Measurements from ENCODE around the gene PIWIL4.
A peak's percentile ranks its signal among the peaks of the same experiment; 100 is the strongest.

PIWIL4 gene

DNA sequence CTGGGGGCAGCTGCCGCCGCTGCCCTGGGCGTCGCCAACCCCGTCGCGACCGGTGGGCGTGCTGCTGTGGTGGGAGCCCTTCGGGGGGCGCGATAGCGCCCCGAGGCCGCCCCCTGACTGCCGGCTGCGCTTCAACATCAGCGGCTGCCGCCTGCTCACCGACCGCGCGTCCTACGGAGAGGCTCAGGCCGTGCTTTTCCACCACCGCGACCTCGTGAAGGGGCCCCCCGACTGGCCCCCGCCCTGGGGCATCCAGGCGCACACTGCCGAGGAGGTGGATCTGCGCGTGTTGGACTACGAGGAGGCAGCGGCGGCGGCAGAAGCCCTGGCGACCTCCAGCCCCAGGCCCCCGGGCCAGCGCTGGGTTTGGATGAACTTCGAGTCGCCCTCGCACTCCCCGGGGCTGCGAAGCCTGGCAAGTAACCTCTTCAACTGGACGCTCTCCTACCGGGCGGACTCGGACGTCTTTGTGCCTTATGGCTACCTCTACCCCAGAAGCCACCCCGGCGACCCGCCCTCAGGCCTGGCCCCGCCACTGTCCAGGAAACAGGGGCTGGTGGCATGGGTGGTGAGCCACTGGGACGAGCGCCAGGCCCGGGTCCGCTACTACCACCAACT is 22.4 kb upstream of the PIWIL4 start:
- Histone ChIP-seq H3K27me3 (replicated peaks; ENCODE audit: control insufficient read depth, insufficient read depth, low read length) (no peaks in the 10 kb centered on the region), H3K36me3 (ENCODE audit: control insufficient read depth, insufficient read depth, low read length) (no peaks in the 10 kb centered on the region), H3K4me3 (replicated peaks; ENCODE audit: low read depth, low read length) (peak overlapping the region; percentile 57)
- no peak for DNase-seq (ENCODE audit: extremely low read depth, insufficient read length)
- TF ChIP-seq, protein P1, sequence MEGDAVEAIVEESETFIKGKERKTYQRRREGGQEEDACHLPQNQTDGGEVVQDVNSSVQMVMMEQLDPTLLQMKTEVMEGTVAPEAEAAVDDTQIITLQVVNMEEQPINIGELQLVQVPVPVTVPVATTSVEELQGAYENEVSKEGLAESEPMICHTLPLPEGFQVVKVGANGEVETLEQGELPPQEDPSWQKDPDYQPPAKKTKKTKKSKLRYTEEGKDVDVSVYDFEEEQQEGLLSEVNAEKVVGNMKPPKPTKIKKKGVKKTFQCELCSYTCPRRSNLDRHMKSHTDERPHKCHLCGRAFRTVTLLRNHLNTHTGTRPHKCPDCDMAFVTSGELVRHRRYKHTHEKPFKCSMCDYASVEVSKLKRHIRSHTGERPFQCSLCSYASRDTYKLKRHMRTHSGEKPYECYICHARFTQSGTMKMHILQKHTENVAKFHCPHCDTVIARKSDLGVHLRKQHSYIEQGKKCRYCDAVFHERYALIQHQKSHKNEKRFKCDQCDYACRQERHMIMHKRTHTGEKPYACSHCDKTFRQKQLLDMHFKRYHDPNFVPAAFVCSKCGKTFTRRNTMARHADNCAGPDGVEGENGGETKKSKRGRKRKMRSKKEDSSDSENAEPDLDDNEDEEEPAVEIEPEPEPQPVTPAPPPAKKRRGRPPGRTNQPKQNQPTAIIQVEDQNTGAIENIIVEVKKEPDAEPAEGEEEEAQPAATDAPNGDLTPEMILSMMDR (IDR thresholded peaks at IDR 0.05; ENCODE audit: insufficient read depth, low read length, poor library complexity, severe bottlenecking) = no peak

DNA sequence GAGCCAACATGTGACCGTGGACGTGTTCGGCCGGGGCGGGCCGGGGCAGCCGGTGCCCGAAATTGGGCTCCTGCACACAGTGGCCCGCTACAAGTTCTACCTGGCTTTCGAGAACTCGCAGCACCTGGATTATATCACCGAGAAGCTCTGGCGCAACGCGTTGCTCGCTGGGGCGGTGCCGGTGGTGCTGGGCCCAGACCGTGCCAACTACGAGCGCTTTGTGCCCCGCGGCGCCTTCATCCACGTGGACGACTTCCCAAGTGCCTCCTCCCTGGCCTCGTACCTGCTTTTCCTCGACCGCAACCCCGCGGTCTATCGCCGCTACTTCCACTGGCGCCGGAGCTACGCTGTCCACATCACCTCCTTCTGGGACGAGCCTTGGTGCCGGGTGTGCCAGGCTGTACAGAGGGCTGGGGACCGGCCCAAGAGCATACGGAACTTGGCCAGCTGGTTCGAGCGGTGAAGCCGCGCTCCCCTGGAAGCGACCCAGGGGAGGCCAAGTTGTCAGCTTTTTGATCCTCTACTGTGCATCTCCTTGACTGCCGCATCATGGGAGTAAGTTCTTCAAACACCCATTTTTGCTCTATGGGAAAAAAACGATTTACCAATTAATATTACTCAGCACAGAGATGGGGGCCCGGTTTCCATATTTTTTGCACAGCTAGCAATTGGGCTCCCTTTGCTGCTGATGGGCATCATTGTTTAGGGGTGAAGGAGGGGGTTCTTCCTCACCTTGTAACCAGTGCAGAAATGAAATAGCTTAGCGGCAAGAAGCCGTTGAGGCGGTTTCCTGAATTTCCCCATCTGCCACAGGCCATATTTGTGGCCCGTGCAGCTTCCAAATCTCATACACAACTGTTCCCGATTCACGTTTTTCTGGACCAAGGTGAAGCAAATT is 21.7 kb upstream of the PIWIL4 start:
- Histone ChIP-seq H3K36me3 (ENCODE audit: control insufficient read depth, insufficient read depth, low read length) (no peaks in the 10 kb centered on the region), H3K27me3 (replicated peaks; ENCODE audit: control insufficient read depth, insufficient read depth, low read length) (no peaks in the 10 kb centered on the region; the same call in 1 of the 2 replicates), H3K4me3 (replicated peaks; ENCODE audit: low read depth, low read length) (no peak overlapping the region)
- TF ChIP-seq, protein P1 (IDR thresholded peaks at IDR 0.05; ENCODE audit: insufficient read depth, low read length, poor library complexity, severe bottlenecking) = no peak
- DNase-seq (ENCODE audit: extremely low read depth, insufficient read length) = no peak

DNA sequence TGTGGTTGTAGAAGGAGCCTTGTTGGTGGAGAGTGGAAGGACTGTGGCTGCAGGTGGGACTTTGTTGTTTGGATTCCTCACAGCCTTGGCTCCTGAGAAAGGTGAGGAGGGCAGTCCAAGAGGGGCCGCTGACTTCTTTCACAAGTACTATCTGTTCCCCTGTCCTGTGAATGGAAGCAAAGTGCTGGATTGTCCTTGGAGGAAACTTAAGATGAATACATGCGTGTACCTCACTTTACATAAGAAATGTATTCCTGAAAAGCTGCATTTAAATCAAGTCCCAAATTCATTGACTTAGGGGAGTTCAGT is 21.1 kb upstream of the PIWIL4 start:
- DNase-seq (ENCODE audit: extremely low read depth, insufficient read length) = no peak
- H3K36me3 ChIP-seq (ENCODE audit: control insufficient read depth, insufficient read depth, low read length) = no peaks in the 10 kb centered on the region
- TF ChIP-seq, protein P1 (IDR thresholded peaks at IDR 0.05; ENCODE audit: insufficient read depth, low read length, poor library complexity, severe bottlenecking) = no peak
- H3K4me3 ChIP-seq (replicated peaks; ENCODE audit: low read depth, low read length) = no peak overlapping the region
- H3K27me3 ChIP-seq (replicated peaks; ENCODE audit: control insufficient read depth, insufficient read depth, low read length) = no peaks in the 10 kb centered on the region; the same call in 1 of the 2 replicates

DNA sequence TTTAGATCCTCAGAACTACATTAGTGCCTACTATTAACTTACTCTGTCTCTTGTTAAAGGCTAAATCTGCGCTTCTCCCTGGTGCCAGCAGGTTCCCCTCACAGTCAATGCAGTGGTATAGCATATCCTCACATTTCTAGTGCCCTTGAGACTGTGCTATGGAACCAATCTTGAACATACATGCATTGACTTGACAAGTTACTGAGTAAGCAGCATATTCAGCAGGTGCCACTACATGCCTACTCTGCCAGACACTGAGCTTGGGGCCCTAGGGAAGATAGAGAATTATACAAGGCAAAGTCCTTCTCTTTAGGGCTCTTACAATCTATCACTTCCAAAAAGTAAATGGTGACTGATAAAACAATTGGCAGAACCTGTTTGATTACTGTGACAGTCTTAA is 20.3 kb upstream of the PIWIL4 start:
- no peak overlapping the region for H3K4me3 ChIP-seq (replicated peaks; ENCODE audit: low read depth, low read length)
- no peak for DNase-seq (ENCODE audit: extremely low read depth, insufficient read length)
- no peaks in the 10 kb centered on the region; the same call in 1 of the 2 replicates for H3K27me3 ChIP-seq (replicated peaks; ENCODE audit: control insufficient read depth, insufficient read depth, low read length)
- TF ChIP-seq, protein P1 (IDR thresholded peaks at IDR 0.05; ENCODE audit: insufficient read depth, low read length, poor library complexity, severe bottlenecking) = no peak
- H3K36me3 ChIP-seq (ENCODE audit: control insufficient read depth, insufficient read depth, low read length) = no peaks in the 10 kb centered on the region

DNA sequence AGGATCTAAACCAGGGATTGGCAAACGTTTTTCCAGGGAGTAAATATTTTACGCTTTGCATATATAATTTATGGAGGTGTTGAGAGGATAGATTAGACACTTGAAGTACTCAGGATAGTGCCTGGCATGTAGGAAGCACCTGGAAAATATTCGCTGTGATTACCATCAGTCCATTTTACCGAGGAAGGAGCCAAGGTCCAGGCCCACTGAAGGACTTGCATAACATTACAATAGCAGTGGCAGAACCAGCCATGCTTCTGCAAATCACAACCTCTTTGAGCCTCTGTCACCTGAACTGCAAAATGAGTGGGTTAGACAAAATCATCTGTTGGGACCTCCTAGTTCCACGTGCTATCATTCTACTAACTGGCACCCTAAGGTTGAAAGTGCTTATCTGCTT is 18.0 kb upstream of the PIWIL4 start:
- H3K4me3 ChIP-seq (replicated peaks; ENCODE audit: low read depth, low read length) = no peak overlapping the region
- no peak for DNase-seq (ENCODE audit: extremely low read depth, insufficient read length)

More for the DNA sequence above, 18.0 kb upstream of the PIWIL4 start:
- TF ChIP-seq, protein P1 (IDR thresholded peaks at IDR 0.05; ENCODE audit: insufficient read depth, low read length, poor library complexity, severe bottlenecking) = no peak
- Histone ChIP-seq H3K27me3 (replicated peaks; ENCODE audit: control insufficient read depth, insufficient read depth, low read length) (no peaks in the 10 kb centered on the region; the same call in 1 of the 2 replicates), H3K36me3 (ENCODE audit: control insufficient read depth, insufficient read depth, low read length) (no peaks in the 10 kb centered on the region)

Measured in GM06990 (cell line).